Activated T-cell treated with anti-CD3 and anti-CD28 coated beads, Interleukin-2, amount 50 U/mL, for 4 hours (primary cell): ENCODE results near the gene ALG1. TPM values are rescaled to one million over a fixed set of nuclear protein-coding genes. Genes with fewer than 3 reads are reported as not detected.

Experiments used
- ATAC-seq, 2 donors: fragments of 200-7000 bp; cut with Tn5 transposase; one replicate each; pipeline ENCODE4 v1.10.0; 2021
- DNase-seq: peaks from one replicate; pipeline ENCODE4 v3.0.0-alpha.2; 2020
- H3K27me3 Mint-ChIP-seq: one replicate; pipeline ENCODE4 v1.8.0; 2021; ENCODE audit warnings: low read depth, mixed read lengths
- H3K36me3 Mint-ChIP-seq: one replicate; pipeline ENCODE4 v1.8.0; 2022; ENCODE audit warnings: mixed read lengths; ENCODE audit not compliant: insufficient read depth
- H3K4me1 Mint-ChIP-seq: one replicate; pipeline ENCODE4 v1.8.0; 2021; ENCODE audit warnings: low read depth, mixed read lengths
- H3K4me3 Mint-ChIP-seq: one replicate; pipeline ENCODE4 v1.8.0; 2021; ENCODE audit warnings: mild to moderate bottlenecking, moderate library complexity, mixed read lengths
- H3K9me3 Mint-ChIP-seq: one replicate; pipeline ENCODE4 v1.8.0; 2021; ENCODE audit warnings: mixed read lengths
- total RNA-seq, 3 donors: library from RNA; stranded (reverse); gene quantifications; one replicate each; pipeline ENCODE4 v1.2.1, GENCODE V29; 2021

Gene ALG1
- 10 to 100 TPM; 51.7 to 59.1 (median 54.9) TPM for total RNA-seq

- peaks cover 19% of the 10 kb centered on the region for H3K36me3 Mint-ChIP-seq
Measured at GRCh38 chr16:5071681-5072333, at the start of gene ALG1. TSS of gene ALG1 (plus strand) at chr16:5071843. CDS start at chr16:5071850, 7 bp downstream.

GRCh38 chr16:5022521-5022920 is 49.1 kb upstream of the ALG1 start:
- no peak for DNase-seq
- Mint-ChIP-seq H3K4me1 (no peaks in the 10 kb centered on the region), H3K27me3 (no peaks in the 10 kb centered on the region), H3K36me3 (peaks cover 2% of the 10 kb centered on the region), H3K4me3 (no peak overlapping the region), H3K9me3 (no peaks in the 10 kb centered on the region)
- no peak for ATAC-seq

More at GRCh38 chr16:5071681-5072333, at the start of gene ALG1:
- Mint-ChIP-seq H3K4me3 (peak within 1 kb of the TSS; percentile 90), H3K4me1 (peaks cover 25% of the 10 kb centered on the region), H3K27me3 (no peaks in the 10 kb centered on the region), H3K9me3 (no peaks in the 10 kb centered on the region)
- ATAC-seq (peak; percentile 92 to 94), DNase-seq (peak; percentile 86)

- H3K4me3 Mint-ChIP-seq, result no peak overlapping the region
- no peaks in the 10 kb centered on the region for H3K4me1 Mint-ChIP-seq
- ATAC-seq, result no peak
- no peaks in the 10 kb centered on the region for H3K27me3 Mint-ChIP-seq
- peaks cover 2% of the 10 kb centered on the region for H3K36me3 Mint-ChIP-seq
- no peaks in the 10 kb centered on the region for H3K9me3 Mint-ChIP-seq
- no peak for DNase-seq
Measured at GRCh38 chr16:5024632-5025031, 47.0 kb upstream of the ALG1 start.

GRCh38 chr16:5025171-5025632 is 46.4 kb upstream of the ALG1 start:
- Mint-ChIP-seq H3K4me1 (no peaks in the 10 kb centered on the region), H3K4me3 (no peak overlapping the region)
- DNase-seq, result no peak

GRCh38 chr16:5026664-5027063 is 45.0 kb upstream of the ALG1 start:
- DNase-seq (no peak), ATAC-seq (no peak)
- Mint-ChIP-seq H3K4me1 (no peaks in the 10 kb centered on the region), H3K4me3 (no peak overlapping the region), H3K27me3 (no peaks in the 10 kb centered on the region), H3K9me3 (no peaks in the 10 kb centered on the region), H3K36me3 (peaks cover 4% of the 10 kb centered on the region)

More at GRCh38 chr16:5025171-5025632, 46.4 kb upstream of the ALG1 start:
- peaks cover 2% of the 10 kb centered on the region for H3K36me3 Mint-ChIP-seq
- H3K9me3 Mint-ChIP-seq, result no peaks in the 10 kb centered on the region
- ATAC-seq, result no peak
- no peaks in the 10 kb centered on the region for H3K27me3 Mint-ChIP-seq

GRCh38 chr16:5027086-5027485 is 44.6 kb upstream of the ALG1 start:
- Mint-ChIP-seq H3K4me1 (peaks cover 2% of the 10 kb centered on the region), H3K36me3 (peaks cover 4% of the 10 kb centered on the region), H3K9me3 (no peaks in the 10 kb centered on the region), H3K27me3 (no peaks in the 10 kb centered on the region), H3K4me3 (no peak overlapping the region)
- DNase-seq, result no peak
- no peak for ATAC-seq

GRCh38 chr16:5027575-5028235 is 43.9 kb upstream of the ALG1 start:
- ATAC-seq (peak in 1 of 2 donors; percentile 15), DNase-seq (no peak)
- Mint-ChIP-seq H3K27me3 (no peaks in the 10 kb centered on the region), H3K36me3 (peaks cover 4% of the 10 kb centered on the region), H3K4me1 (peaks cover 5% of the 10 kb centered on the region), H3K4me3 (no peak overlapping the region), H3K9me3 (no peaks in the 10 kb centered on the region)

- H3K36me3 Mint-ChIP-seq, result peaks cover 4% of the 10 kb centered on the region
- peaks cover 11% of the 10 kb centered on the region for H3K4me1 Mint-ChIP-seq
- DNase-seq (no peak), ATAC-seq (no peak)
- no peak overlapping the region for H3K4me3 Mint-ChIP-seq
- no peaks in the 10 kb centered on the region for H3K9me3 Mint-ChIP-seq
- H3K27me3 Mint-ChIP-seq, result no peaks in the 10 kb centered on the region
Measured at GRCh38 chr16:5028950-5029475, 42.6 kb upstream of the ALG1 start.

- no peak overlapping the region for H3K4me3 Mint-ChIP-seq
- no peak for DNase-seq
- no peaks in the 10 kb centered on the region for H3K9me3 Mint-ChIP-seq
- H3K4me1 Mint-ChIP-seq, result peaks cover 18% of the 10 kb centered on the region
- H3K27me3 Mint-ChIP-seq, result no peaks in the 10 kb centered on the region
- peaks cover 4% of the 10 kb centered on the region for H3K36me3 Mint-ChIP-seq
- ATAC-seq, result no peak
Measured at GRCh38 chr16:5030251-5030870, 41.3 kb upstream of the ALG1 start.

GRCh38 chr16:5031601-5032000 is 40.0 kb upstream of the ALG1 start:
- H3K9me3 Mint-ChIP-seq, result no peaks in the 10 kb centered on the region
- H3K36me3 Mint-ChIP-seq, result peaks cover 4% of the 10 kb centered on the region
- H3K27me3 Mint-ChIP-seq, result no peaks in the 10 kb centered on the region
- peaks cover 18% of the 10 kb centered on the region for H3K4me1 Mint-ChIP-seq
- ATAC-seq (no peak), DNase-seq (no peak)
- peak overlapping the region; percentile 52 for H3K4me3 Mint-ChIP-seq

GRCh38 chr16:5032748-5033167 is 38.9 kb upstream of the ALG1 start:
- no peaks in the 10 kb centered on the region for H3K27me3 Mint-ChIP-seq
- peaks cover 2% of the 10 kb centered on the region for H3K36me3 Mint-ChIP-seq
- peak overlapping the region; percentile 84 for H3K4me3 Mint-ChIP-seq
- peaks cover 18% of the 10 kb centered on the region for H3K4me1 Mint-ChIP-seq
- no peaks in the 10 kb centered on the region for H3K9me3 Mint-ChIP-seq
- DNase-seq, result no peak
- no peak for ATAC-seq

GRCh38 chr16:5033256-5034166 is 38.1 kb upstream of the ALG1 start, which contains the start of gene NAGPA:
TSS of gene NAGPA (minus strand) at chr16:5033935. CDS start at chr16:5033914, 21 bp downstream.
- Mint-ChIP-seq H3K27me3 (no peaks in the 10 kb centered on the region), H3K4me1 (peaks cover 18% of the 10 kb centered on the region), H3K9me3 (no peaks in the 10 kb centered on the region), H3K4me3 (peak within 1 kb of the TSS; percentile 84), H3K36me3 (peaks cover 2% of the 10 kb centered on the region)
- peak; percentile 73 for DNase-seq
- peak; percentile 95 to 96 for ATAC-seq

GRCh38 chr16:5034167-5034523 is 37.5 kb upstream of the ALG1 start:
- DNase-seq (no peak), ATAC-seq (no peak)
- peaks cover 2% of the 10 kb centered on the region for H3K36me3 Mint-ChIP-seq
- H3K4me1 Mint-ChIP-seq, result peaks cover 18% of the 10 kb centered on the region
- H3K4me3 Mint-ChIP-seq, result peak overlapping the region; percentile 84
- no peaks in the 10 kb centered on the region for H3K27me3 Mint-ChIP-seq
- no peaks in the 10 kb centered on the region for H3K9me3 Mint-ChIP-seq

- Mint-ChIP-seq H3K27me3 (peaks cover 2% of the 10 kb centered on the region), H3K9me3 (no peaks in the 10 kb centered on the region), H3K4me1 (peaks cover 18% of the 10 kb centered on the region), H3K4me3 (no peak overlapping the region), H3K36me3 (no peaks in the 10 kb centered on the region)
- ATAC-seq (no peak), DNase-seq (no peak)
Measured at GRCh38 chr16:5035909-5036227, 35.8 kb upstream of the ALG1 start.
